ENCODE data around the gene MPPED2.

The MPPED2 gene

DNA sequence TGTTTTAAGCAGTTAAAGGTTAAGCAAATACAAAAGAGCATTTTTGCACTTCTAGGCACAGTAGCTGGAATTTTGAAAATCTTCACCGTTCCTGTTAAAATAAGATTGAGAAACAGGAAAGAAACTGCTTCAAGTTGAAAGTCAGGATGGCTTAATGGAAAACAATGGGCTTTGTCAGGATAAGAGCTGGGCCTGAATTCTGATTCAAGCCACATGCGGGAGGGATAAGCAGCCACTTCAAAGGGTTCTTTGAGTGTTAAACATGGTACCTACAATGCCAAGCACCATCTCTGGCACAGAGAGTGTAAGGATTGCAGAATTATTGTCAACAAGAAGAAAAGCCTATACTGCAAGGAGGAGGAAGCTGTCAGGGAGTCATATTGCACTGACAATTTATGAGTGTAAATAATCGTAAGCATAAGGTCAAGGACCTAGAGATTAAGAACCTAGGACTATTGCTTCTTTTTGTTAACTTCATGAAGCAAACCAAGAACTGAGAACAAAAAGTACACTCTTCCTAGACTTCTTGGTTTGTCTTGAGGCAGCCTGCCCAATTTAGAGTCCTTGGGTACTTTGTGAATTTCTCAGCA lies 32.5 kb downstream of the MPPED2 start:
- Histone ChIP-seq H4K20me1 (ENCODE audit: insufficient read depth, low read length) (no peaks in the 10 kb centered on the region), H3K4me1 (ENCODE audit: low read length) (no peaks in the 10 kb centered on the region), H3K9ac (ENCODE audit: low read length) (no peak overlapping the region), H3K9me2 (replicated peaks; ENCODE audit: insufficient read depth, low read length) (no peaks in the 10 kb centered on the region), H3K27ac (ENCODE audit: low read length) (no peak overlapping the region), H3K4me2 (ENCODE audit: low read depth, low read length) (no peak overlapping the region), H3K9me3 (replicated peaks; ENCODE audit: insufficient read depth, low read length) (no peaks in the 10 kb centered on the region), H3K79me2 (ENCODE audit: low read length) (no peaks in the 10 kb centered on the region), H3K4me3 (ENCODE audit: low read length) (no peak overlapping the region), H2AFZ (ENCODE audit: low read length) (no peak overlapping the region), H3F3A (ENCODE audit: insufficient read depth, low read length) (no peaks in the 10 kb centered on the region), H3K27me3 (replicated peaks; ENCODE audit: insufficient read depth, low read length) (no peaks in the 10 kb centered on the region), H3K36me3 (replicated peaks; ENCODE audit: insufficient read depth, low read length) (no peaks in the 10 kb centered on the region)
- TF ChIP-seq EZH2 (optimal IDR thresholded peaks at IDR 0.05; ENCODE audit: low read depth, low read length) (no peak), EZH2phosphoT487 (IDR thresholded peaks at IDR 0.05; ENCODE audit: low read length) (no peak)
- TF ChIP-seq, protein P1, sequence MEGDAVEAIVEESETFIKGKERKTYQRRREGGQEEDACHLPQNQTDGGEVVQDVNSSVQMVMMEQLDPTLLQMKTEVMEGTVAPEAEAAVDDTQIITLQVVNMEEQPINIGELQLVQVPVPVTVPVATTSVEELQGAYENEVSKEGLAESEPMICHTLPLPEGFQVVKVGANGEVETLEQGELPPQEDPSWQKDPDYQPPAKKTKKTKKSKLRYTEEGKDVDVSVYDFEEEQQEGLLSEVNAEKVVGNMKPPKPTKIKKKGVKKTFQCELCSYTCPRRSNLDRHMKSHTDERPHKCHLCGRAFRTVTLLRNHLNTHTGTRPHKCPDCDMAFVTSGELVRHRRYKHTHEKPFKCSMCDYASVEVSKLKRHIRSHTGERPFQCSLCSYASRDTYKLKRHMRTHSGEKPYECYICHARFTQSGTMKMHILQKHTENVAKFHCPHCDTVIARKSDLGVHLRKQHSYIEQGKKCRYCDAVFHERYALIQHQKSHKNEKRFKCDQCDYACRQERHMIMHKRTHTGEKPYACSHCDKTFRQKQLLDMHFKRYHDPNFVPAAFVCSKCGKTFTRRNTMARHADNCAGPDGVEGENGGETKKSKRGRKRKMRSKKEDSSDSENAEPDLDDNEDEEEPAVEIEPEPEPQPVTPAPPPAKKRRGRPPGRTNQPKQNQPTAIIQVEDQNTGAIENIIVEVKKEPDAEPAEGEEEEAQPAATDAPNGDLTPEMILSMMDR (IDR thresholded peaks at IDR 0.05; ENCODE audit: low read length) = no peak
- no peak for DNase-seq

DNA sequence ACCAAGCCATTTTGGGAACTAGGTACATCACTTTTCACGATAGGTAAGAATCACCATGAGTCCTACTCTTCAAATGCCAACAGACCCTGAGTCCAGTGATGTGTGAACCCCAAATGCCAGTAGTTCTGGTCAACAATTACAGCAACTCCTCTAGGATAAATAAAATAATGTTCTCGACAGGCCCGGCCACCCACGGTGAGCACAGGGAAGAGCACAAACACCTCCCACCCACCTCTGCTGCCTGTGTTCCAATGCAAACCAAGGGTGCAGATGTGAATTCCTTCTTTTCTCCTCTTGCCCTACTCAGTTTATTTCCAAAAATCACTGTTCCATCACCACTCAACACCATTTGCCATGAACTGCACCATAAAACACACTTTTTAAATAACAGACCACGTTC lies 33.3 kb downstream of the MPPED2 start:
- no peak overlapping the region for H3K4me3 ChIP-seq (ENCODE audit: low read length)
- H3K79me2 ChIP-seq (ENCODE audit: low read length) = no peaks in the 10 kb centered on the region
- H3F3A ChIP-seq (ENCODE audit: insufficient read depth, low read length) = no peaks in the 10 kb centered on the region
- H3K9me3 ChIP-seq (replicated peaks; ENCODE audit: insufficient read depth, low read length) = no peaks in the 10 kb centered on the region
- H2AFZ ChIP-seq (ENCODE audit: low read length) = no peak overlapping the region
- no peaks in the 10 kb centered on the region for H3K9me2 ChIP-seq (replicated peaks; ENCODE audit: insufficient read depth, low read length)
- no peak for DNase-seq
- H3K4me1 ChIP-seq (ENCODE audit: low read length) = no peaks in the 10 kb centered on the region
- no peaks in the 10 kb centered on the region for H4K20me1 ChIP-seq (ENCODE audit: insufficient read depth, low read length)
- TF ChIP-seq EZH2 (optimal IDR thresholded peaks at IDR 0.05; ENCODE audit: low read depth, low read length) (no peak), EZH2phosphoT487 (IDR thresholded peaks at IDR 0.05; ENCODE audit: low read length) (no peak)
- TF ChIP-seq, protein P1 (IDR thresholded peaks at IDR 0.05; ENCODE audit: low read length) = no peak
- no peaks in the 10 kb centered on the region for H3K27me3 ChIP-seq (replicated peaks; ENCODE audit: insufficient read depth, low read length)
- H3K9ac ChIP-seq (ENCODE audit: low read length) = no peak overlapping the region
- no peaks in the 10 kb centered on the region for H3K36me3 ChIP-seq (replicated peaks; ENCODE audit: insufficient read depth, low read length)
- no peak overlapping the region for H3K4me2 ChIP-seq (ENCODE audit: low read depth, low read length)
- H3K27ac ChIP-seq (ENCODE audit: low read length) = no peak overlapping the region

DNA sequence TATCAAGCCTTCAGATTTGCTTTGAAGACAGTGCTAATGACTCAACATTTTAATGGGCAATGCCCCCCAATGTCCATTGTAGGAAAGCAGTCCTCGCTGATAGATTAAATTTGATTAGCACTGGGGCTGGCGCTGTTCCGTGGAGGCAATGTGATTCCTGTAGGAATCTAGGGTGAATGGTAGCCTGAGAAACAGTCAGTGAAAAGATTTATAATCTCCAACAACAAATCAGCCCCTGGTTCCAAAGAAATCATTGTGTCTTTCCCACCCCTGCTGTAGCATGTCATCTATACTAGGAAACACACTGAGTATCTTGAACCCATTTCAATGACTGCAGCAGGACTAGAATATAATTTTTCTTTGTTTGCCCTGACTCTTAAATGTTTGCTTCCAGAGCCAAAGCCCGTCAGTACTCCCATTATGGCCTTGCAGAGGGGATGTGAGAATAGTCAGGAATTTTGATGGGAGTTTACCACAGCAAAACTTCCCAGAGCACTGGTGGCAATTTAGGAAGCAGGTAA lies 36.1 kb downstream of the MPPED2 start:
- Histone ChIP-seq H3K79me2 (ENCODE audit: low read length) (no peaks in the 10 kb centered on the region), H3K27ac (ENCODE audit: low read length) (no peak overlapping the region), H3K27me3 (replicated peaks; ENCODE audit: insufficient read depth, low read length) (no peaks in the 10 kb centered on the region), H3K4me3 (ENCODE audit: low read length) (no peak overlapping the region), H3K36me3 (replicated peaks; ENCODE audit: insufficient read depth, low read length) (no peaks in the 10 kb centered on the region), H3K4me1 (ENCODE audit: low read length) (no peaks in the 10 kb centered on the region), H3K9ac (ENCODE audit: low read length) (no peak overlapping the region), H3K9me3 (replicated peaks; ENCODE audit: insufficient read depth, low read length) (no peaks in the 10 kb centered on the region), H3K4me2 (ENCODE audit: low read depth, low read length) (no peak overlapping the region), H4K20me1 (ENCODE audit: insufficient read depth, low read length) (no peaks in the 10 kb centered on the region), H3F3A (ENCODE audit: insufficient read depth, low read length) (no peaks in the 10 kb centered on the region), H3K9me2 (replicated peaks; ENCODE audit: insufficient read depth, low read length) (no peaks in the 10 kb centered on the region), H2AFZ (ENCODE audit: low read length) (no peak overlapping the region)
- no peak for DNase-seq
- TF ChIP-seq, protein P1 (IDR thresholded peaks at IDR 0.05; ENCODE audit: low read length) = no peak
- TF ChIP-seq EZH2 (optimal IDR thresholded peaks at IDR 0.05; ENCODE audit: low read depth, low read length) = no peak
- no peak for TF ChIP-seq EZH2phosphoT487 (IDR thresholded peaks at IDR 0.05; ENCODE audit: low read length)
